Osteoblast (primary cell): ENCODE results near the gene PTGDS. TPM values are rescaled to one million over a fixed set of nuclear protein-coding genes. Genes with fewer than 3 reads are reported as not detected.

Experiments used
- DNase-seq: peaks from one replicate; pipeline ENCODE4 v3.0.0; 2011; ENCODE audit warnings: low spot score, mixed read lengths; ENCODE audit not compliant: insufficient read length; ENCODE audit errors: missing footprints
- H2AFZ ChIP-seq: 2 replicates; pipeline ENCODE4 v1.6.0; 2011; ENCODE audit warnings: mild to moderate bottlenecking, low read length
- H3K27ac ChIP-seq: 2 replicates; pipeline ENCODE4 v1.5.1; 2011; ENCODE audit warnings: mild to moderate bottlenecking, low read depth, low read length, moderate library complexity
- H3K27me3 ChIP-seq: 2 replicates; pipeline ENCODE4 v1.6.0; 2012; ENCODE audit warnings: mild to moderate bottlenecking, control low read depth, inconsistent platforms, low read length, moderate library complexity; ENCODE audit not compliant: insufficient read depth
- H3K36me3 ChIP-seq: 2 replicates; pipeline ENCODE4 v1.5.1; 2011; ENCODE audit warnings: mild to moderate bottlenecking, low read length, control low read depth, moderate library complexity; ENCODE audit not compliant: insufficient read depth
- H3K4me1 ChIP-seq: 2 replicates; pipeline ENCODE4 v1.5.1; 2011; ENCODE audit warnings: mild to moderate bottlenecking, low read length, control low read depth, moderate library complexity; ENCODE audit not compliant: insufficient read depth
- H3K4me2 ChIP-seq: 2 replicates; pipeline ENCODE4 v1.6.0; 2011; ENCODE audit warnings: mild to moderate bottlenecking, low read length; ENCODE audit not compliant: insufficient read depth
- H3K4me3 ChIP-seq: fragments of 200-600 bp; sonication (generic); 3 replicates; pipeline ENCODE4 v1.5.1; 2012; ENCODE audit warnings: mild to moderate bottlenecking, low read length, inconsistent platforms; ENCODE audit not compliant: insufficient read depth
- H3K79me2 ChIP-seq: 2 replicates; pipeline ENCODE4 v1.6.0; 2012; ENCODE audit warnings: mild to moderate bottlenecking, low read length, control low read depth, inconsistent platforms; ENCODE audit not compliant: insufficient read depth
- H3K9me3 ChIP-seq: 2 replicates; pipeline ENCODE4 v1.5.1; 2011; ENCODE audit warnings: low read depth, low read length, control low read depth
- H4K20me1 ChIP-seq: 2 replicates; pipeline ENCODE4 v1.6.0; 2012; ENCODE audit warnings: mild to moderate bottlenecking, low read length, control low read depth; ENCODE audit not compliant: insufficient read depth
- CTCF ChIP-seq: IDR thresholded peaks from 2 replicates; pipeline ENCODE4 v1.5.1; 2011; ENCODE audit warnings: mild to moderate bottlenecking, low read depth, low read length, moderate library complexity; ENCODE audit errors: extremely low read depth
- total RNA-seq: library from RNA; depleted of rRNA; stranded (reverse); fragments of >200 nt; gene quantifications from 2 replicates; pipeline ENCODE4 v1.2.3, GENCODE V29; 2012

PTGDS gene
- total RNA-seq, 1 donor: 57.9 TPM

GRCh38 chr9:137008312-137008711 is 31.0 kb downstream of the PTGDS start:
- H3K9me3 ChIP-seq: no peaks in the 10 kb centered on the region
- H4K20me1 ChIP-seq: no peaks in the 10 kb centered on the region
- H3K79me2 ChIP-seq: no peaks in the 10 kb centered on the region
- H2AFZ ChIP-seq: no peak overlapping the region
- no peak overlapping the region for H3K4me2 ChIP-seq
- no peaks in the 10 kb centered on the region for H3K36me3 ChIP-seq
- H3K27ac ChIP-seq: no peak overlapping the region
- no peak for TF ChIP-seq CTCF
- peaks cover 4% of the 10 kb centered on the region for H3K4me1 ChIP-seq
- no peaks in the 10 kb centered on the region for H3K27me3 ChIP-seq
- no peak for DNase-seq
- no peak overlapping the region for H3K4me3 ChIP-seq

DNA sequence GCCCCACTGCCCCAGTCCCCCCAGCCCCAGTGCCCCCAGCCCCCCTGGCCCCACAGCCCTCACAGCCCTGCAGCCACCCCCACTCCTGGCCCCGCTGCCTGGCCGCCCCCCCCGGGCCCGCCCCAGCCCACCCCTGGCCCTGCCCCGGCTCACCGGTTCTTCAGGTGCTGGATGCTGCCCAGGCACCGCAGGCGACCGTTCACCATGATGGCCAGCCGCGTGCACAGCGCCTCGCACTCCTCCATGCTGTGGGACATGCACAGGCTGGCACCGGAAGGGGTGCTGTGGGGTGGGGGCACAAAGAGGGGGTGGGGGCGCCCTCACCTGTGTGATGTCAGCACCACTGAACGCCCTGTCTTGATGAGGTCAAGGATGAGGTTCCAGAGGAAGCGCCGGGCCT is 31.9 kb downstream of the PTGDS start:
- no peaks in the 10 kb centered on the region for H3K36me3 ChIP-seq
- DNase-seq: no peak
- H2AFZ ChIP-seq: no peak overlapping the region
- H3K79me2 ChIP-seq: no peaks in the 10 kb centered on the region
- peaks cover 4% of the 10 kb centered on the region for H3K4me1 ChIP-seq
- H4K20me1 ChIP-seq: no peaks in the 10 kb centered on the region
- H3K27me3 ChIP-seq: no peaks in the 10 kb centered on the region
- TF ChIP-seq CTCF: no peak
- H3K4me3 ChIP-seq: no peak overlapping the region
- no peaks in the 10 kb centered on the region for H3K9me3 ChIP-seq
- H3K27ac ChIP-seq: no peak overlapping the region
- no peak overlapping the region for H3K4me2 ChIP-seq

- Histone ChIP-seq H3K36me3 (no peaks in the 10 kb centered on the region), H3K4me3 (no peak overlapping the region), H3K27ac (no peak overlapping the region), H3K4me2 (no peak overlapping the region), H3K27me3 (no peaks in the 10 kb centered on the region), H4K20me1 (no peaks in the 10 kb centered on the region), H2AFZ (no peak overlapping the region), H3K79me2 (no peaks in the 10 kb centered on the region), H3K9me3 (no peaks in the 10 kb centered on the region), H3K4me1 (peaks cover 4% of the 10 kb centered on the region)
- DNase-seq: no peak
- TF ChIP-seq CTCF: no peak
Observed at GRCh38 chr9:137009938-137010732, 32.8 kb downstream of the PTGDS start.

GRCh38 chr9:137011156-137011555 is 33.9 kb downstream of the PTGDS start:
- no peaks in the 10 kb centered on the region for H3K36me3 ChIP-seq
- peaks cover 4% of the 10 kb centered on the region for H3K4me1 ChIP-seq
- H3K4me2 ChIP-seq: no peak overlapping the region
- no peak overlapping the region for H2AFZ ChIP-seq
- H4K20me1 ChIP-seq: no peaks in the 10 kb centered on the region
- no peak overlapping the region for H3K27ac ChIP-seq
- H3K9me3 ChIP-seq: no peaks in the 10 kb centered on the region
- no peak overlapping the region for H3K4me3 ChIP-seq
- DNase-seq: no peak
- H3K27me3 ChIP-seq: no peaks in the 10 kb centered on the region
- no peak for TF ChIP-seq CTCF
- no peaks in the 10 kb centered on the region for H3K79me2 ChIP-seq
